AG04450 (cell line): ENCODE results near the gene MYBPC2. TPM values are rescaled to one million over a fixed set of nuclear protein-coding genes. Genes with fewer than 3 reads are reported as not detected.

Experiments used
- CTCF ChIA-PET: fragments of 300-600, 350-600 bp; formaldehyde crosslinking; extraction: SDS; loops from one replicate; lab custom pipeline; 2022; ENCODE audit warnings: antibody characterized with exemption, inconsistent platforms; lab: Charles Lee
- POLR2A ChIA-PET: fragments of 350-600 bp; formaldehyde crosslinking; extraction: SDS; loops from one replicate; lab custom pipeline; 2021; ENCODE audit warnings: antibody characterized with exemption, inconsistent platforms; lab: Yijun Ruan, JAX
- DNase-seq: peaks from one replicate; pipeline ENCODE4 v3.0.0-alpha.2; 2011; ENCODE audit warnings: low read depth, low spot score
- H3K27ac ChIP-seq: one replicate; pipeline ENCODE4 v1.5.1; 2012; ENCODE audit warnings: low read depth, low read length, control low read depth
- H3K27me3 ChIP-seq: one replicate; pipeline ENCODE4 v1.6.0; 2012; ENCODE audit warnings: low read length; ENCODE audit not compliant: control insufficient read depth, insufficient read depth
- H3K4me3 ChIP-seq: 2 replicates; pipeline ENCODE4 v1.5.1; 2011; ENCODE audit warnings: mild to moderate bottlenecking, low read depth, low read length, control low read depth
- H3K9me3 ChIP-seq: 2 replicates; pipeline ENCODE4 v1.5.1; 2012; ENCODE audit warnings: low read length; ENCODE audit not compliant: control insufficient read depth, insufficient read depth
- polyA plus RNA-seq: library from polyadenylated mRNA; depleted of rRNA; stranded (reverse); fragments of >200 nt; gene quantifications from 2 replicates; pipeline ENCODE4 v1.2.3, GENCODE V29; 2011
- TF ChIP-seq, protein P1 (sequence below): IDR thresholded peaks from 2 replicates; pipeline ENCODE4 v1.5.1; 2011; ENCODE audit warnings: low read depth, low read length, control low read depth, inconsistent platforms

The MYBPC2 gene
- polyA plus RNA-seq, 1 experiment: not detected

DNA sequence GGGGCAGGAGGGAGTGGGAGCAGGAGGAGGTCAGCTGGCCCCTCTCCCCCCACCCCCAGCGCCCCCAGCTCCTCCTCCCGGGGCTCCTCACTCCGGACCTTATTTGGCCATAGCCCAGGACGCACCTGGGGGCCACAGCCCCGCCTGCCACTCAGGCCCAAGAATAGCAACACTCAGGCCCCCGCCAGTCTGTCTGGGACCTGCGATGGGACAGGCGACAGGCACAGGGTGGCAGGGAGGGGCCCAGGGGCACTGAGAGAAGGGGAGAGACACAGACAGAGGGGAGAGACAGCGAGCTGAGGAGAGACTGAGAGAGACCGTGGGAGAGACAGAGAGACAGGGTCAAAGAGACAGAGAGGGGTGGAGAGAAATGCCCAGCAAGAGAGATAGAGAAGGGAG, 68.1 kb downstream of the MYBPC2 start:
- no peaks in the 10 kb centered on the region; the same call in 1 of the 2 replicates for H3K9me3 ChIP-seq
- TF ChIP-seq, protein P1, sequence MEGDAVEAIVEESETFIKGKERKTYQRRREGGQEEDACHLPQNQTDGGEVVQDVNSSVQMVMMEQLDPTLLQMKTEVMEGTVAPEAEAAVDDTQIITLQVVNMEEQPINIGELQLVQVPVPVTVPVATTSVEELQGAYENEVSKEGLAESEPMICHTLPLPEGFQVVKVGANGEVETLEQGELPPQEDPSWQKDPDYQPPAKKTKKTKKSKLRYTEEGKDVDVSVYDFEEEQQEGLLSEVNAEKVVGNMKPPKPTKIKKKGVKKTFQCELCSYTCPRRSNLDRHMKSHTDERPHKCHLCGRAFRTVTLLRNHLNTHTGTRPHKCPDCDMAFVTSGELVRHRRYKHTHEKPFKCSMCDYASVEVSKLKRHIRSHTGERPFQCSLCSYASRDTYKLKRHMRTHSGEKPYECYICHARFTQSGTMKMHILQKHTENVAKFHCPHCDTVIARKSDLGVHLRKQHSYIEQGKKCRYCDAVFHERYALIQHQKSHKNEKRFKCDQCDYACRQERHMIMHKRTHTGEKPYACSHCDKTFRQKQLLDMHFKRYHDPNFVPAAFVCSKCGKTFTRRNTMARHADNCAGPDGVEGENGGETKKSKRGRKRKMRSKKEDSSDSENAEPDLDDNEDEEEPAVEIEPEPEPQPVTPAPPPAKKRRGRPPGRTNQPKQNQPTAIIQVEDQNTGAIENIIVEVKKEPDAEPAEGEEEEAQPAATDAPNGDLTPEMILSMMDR: no peak
- DNase-seq: no peak
- ChIA-PET POLR2A (no interaction called here), CTCF (no interaction called here)
- H3K27ac ChIP-seq: no peak overlapping the region
- no peak overlapping the region for H3K4me3 ChIP-seq
- H3K27me3 ChIP-seq: peaks cover 31% of the 10 kb centered on the region

DNA sequence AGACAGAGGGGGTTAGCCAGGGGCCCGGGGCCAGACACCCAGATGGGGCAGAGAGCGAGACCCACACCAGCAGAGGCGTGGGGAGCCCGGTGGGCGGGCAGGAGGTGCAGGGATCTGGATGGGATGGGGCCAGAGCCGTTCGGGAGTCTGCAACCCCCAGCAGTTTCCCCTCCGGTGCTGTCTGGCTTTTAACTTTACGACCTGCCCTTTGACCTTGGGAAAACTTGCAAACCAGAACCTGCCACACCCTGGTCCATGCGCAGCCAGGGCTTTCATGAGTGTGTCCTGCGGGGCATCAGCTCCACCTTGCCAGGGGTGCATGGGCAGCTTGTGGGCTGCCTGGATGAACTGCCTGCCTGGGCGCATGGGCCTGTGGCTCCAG, 68.5 kb downstream of the MYBPC2 start:
- H3K4me3 ChIP-seq: no peak overlapping the region
- POLR2A ChIA-PET: no interaction called here
- TF ChIP-seq, protein P1: no peak
- CTCF ChIA-PET: no interaction called here
- peaks cover 31% of the 10 kb centered on the region for H3K27me3 ChIP-seq
- no peak overlapping the region for H3K27ac ChIP-seq
- H3K9me3 ChIP-seq: no peaks in the 10 kb centered on the region; the same call in 1 of the 2 replicates
- no peak for DNase-seq

DNA sequence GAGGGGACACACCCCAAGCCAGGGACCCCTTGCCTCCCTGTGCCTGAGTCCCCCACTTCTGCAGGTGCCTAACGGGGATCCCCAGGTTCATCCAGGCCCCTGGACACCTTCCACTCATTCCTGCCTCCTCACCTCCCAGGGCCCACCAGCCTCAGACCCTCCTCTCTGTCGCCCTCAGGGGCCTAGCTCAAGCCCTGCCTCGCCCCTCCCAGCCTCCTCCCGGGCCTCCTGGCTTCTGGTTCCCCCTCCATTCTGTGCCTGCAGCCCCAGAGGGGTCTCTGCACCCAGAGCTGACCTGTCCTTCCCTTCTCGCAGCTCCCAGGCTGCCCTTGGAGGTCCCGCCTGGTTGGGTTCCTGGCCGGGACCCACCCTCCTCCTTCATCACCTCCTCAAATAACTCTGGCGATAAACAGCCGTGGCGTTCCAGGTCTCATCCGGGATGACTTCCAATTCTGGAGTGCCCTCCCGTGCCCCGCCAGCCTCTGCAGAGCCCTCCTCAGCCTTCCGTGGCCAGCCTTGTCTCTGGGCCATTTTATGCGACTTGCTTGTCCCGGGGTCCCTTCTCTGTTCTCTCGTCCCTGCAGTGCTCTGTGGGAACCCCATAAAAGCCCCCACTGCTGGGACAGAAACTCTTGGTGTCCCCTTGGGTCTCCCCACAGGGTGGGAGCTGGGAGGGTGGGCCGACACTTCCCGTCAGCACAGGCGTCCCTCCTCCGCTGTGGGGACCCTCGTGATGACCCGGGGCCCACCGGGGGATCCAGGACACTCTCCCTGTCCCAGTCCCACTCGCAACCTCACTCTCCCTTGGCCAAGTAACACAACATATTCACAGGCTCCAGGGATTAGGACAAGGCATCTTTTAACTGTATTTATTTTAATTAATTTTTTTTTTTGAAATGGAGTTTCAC, 69.1 kb downstream of the MYBPC2 start:
- H3K4me3 ChIP-seq: no peak overlapping the region
- H3K9me3 ChIP-seq: no peaks in the 10 kb centered on the region; the same call in 1 of the 2 replicates
- no peak for DNase-seq
- CTCF ChIA-PET: no interaction called here
- no peak overlapping the region for H3K27ac ChIP-seq
- peaks cover 27% of the 10 kb centered on the region for H3K27me3 ChIP-seq
- TF ChIP-seq, protein P1: no peak
- POLR2A ChIA-PET: no interaction called here

DNA sequence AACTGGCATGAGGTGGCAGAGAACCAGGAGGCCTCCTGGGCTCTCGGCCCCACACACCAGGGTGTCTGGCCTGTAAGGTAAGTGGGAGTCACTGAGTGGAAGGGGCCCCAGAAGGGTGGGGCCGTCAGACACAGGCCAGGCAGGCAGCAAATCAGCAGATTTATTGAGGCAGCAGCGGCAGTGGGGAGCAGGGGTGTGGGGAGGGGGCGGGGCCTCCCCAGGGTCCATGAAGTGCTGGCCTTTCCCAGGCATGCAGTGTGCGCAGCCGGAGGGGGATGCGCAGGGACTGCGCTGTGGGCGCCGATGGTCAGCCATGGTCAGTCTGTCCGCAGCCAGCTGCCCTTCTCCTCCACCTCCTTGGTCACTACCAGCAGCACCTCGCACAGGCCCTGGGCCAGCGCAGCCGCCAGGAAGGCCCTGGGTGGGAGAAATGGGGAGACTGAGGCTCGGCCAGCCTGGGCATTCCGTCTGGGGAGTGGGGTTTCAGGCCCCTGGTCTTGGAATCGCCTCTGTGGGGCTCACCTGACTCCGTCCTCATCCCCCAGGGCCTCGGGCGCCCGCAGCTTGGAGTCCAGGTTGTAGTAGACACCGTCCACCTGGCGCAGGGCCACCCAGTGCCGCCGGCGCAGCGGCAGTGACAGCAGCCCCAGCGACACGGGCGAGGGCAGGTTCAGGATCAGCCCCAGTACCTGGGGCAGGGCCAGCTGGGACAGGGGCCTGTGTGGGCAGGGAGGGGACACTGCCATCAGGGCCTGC, 73.3 kb downstream of the MYBPC2 start:
- Histone ChIP-seq H3K9me3 (no peaks in the 10 kb centered on the region; the same call in 1 of the 2 replicates), H3K27me3 (peaks cover 3% of the 10 kb centered on the region), H3K27ac (no peak overlapping the region), H3K4me3 (no peak overlapping the region)
- TF ChIP-seq, protein P1: no peak
- CTCF ChIA-PET: no interaction called here
- DNase-seq: no peak
- POLR2A ChIA-PET: no interaction called here

DNA sequence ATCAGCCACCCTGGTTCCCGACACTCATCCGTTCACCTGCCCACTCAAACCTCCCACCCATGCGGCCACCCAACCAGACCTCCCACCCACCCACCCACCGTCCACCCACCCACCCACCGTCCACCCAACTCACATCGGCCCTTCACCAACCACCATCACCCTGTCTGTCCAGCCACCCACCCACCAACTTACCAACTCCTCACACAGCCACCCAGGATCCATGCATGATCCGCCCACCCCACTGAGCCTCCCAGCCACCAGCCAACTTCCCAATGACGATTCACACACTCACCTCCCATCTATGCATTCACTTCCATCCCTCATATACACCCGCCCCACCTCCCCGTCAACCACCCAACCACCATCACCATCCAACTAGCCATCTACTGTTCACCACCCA, 74.0 kb downstream of the MYBPC2 start:
- DNase-seq: no peak
- Histone ChIP-seq H3K27ac (no peak overlapping the region), H3K4me3 (no peak overlapping the region), H3K9me3 (no peaks in the 10 kb centered on the region; the same call in 1 of the 2 replicates), H3K27me3 (no peaks in the 10 kb centered on the region)
- ChIA-PET CTCF (no interaction called here), POLR2A (no interaction called here)
- TF ChIP-seq, protein P1: no peak
